Progenitor cell of endocrine pancreas (in vitro differentiated cells): Measurements from ENCODE around the gene LRRC19. TPM values are rescaled to one million over a fixed set of nuclear protein-coding genes. Genes with fewer than 3 reads are reported as not detected.

Source experiments
- DNase-seq: peaks from one replicate; pipeline ENCODE4 v3.0.0; 2021; ENCODE audit warnings: low spot score; ENCODE audit not compliant: unreplicated experiment
- H3K27ac Mint-ChIP-seq: 2 replicates; pipeline ENCODE4 v1.8.0; 2021; ENCODE audit warnings: mild to moderate bottlenecking, moderate library complexity, mixed read lengths
- H3K27me3 Mint-ChIP-seq: 2 replicates; pipeline ENCODE4 v1.8.0; 2021; ENCODE audit warnings: mixed read lengths
- H3K36me3 Mint-ChIP-seq: 2 replicates; pipeline ENCODE4 v1.8.0; 2022; ENCODE audit warnings: mixed read lengths; ENCODE audit not compliant: insufficient read depth
- H3K4me1 Mint-ChIP-seq: 2 replicates; pipeline ENCODE4 v1.8.0; 2021; ENCODE audit warnings: low read depth, mixed read lengths
- H3K4me3 Mint-ChIP-seq: 2 replicates; pipeline ENCODE4 v1.8.0; 2021; ENCODE audit warnings: low read depth, mild to moderate bottlenecking, moderate library complexity, mixed read lengths
- H3K9me3 Mint-ChIP-seq: 2 replicates; pipeline ENCODE4 v1.8.0; 2021; ENCODE audit warnings: low read depth, mixed read lengths
- long read RNA-seq: library from polyadenylated mRNA; unstranded; transcript quantifications from one replicate; pipeline ENCODE4 v2.0.0, GENCODE V29; 2020
- total RNA-seq: library from RNA; stranded (reverse); gene quantifications from 2 replicates; pipeline ENCODE4 v1.2.1, GENCODE V29; 2021
- TF ChIP-seq, protein P1 (sequence below): fragments of 200-600 bp; sonication (generic); IDR thresholded peaks from one replicate; pipeline ENCODE4 v1.5.0; 2021; ENCODE audit warnings: antibody characterized with exemption, mild to moderate bottlenecking; ENCODE audit not compliant: unreplicated experiment

LRRC19 gene, protein sequence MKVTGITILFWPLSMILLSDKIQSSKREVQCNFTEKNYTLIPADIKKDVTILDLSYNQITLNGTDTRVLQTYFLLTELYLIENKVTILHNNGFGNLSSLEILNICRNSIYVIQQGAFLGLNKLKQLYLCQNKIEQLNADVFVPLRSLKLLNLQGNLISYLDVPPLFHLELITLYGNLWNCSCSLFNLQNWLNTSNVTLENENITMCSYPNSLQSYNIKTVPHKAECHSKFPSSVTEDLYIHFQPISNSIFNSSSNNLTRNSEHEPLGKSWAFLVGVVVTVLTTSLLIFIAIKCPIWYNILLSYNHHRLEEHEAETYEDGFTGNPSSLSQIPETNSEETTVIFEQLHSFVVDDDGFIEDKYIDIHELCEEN
- total RNA-seq, result not detected in 2 replicates
- long read RNA-seq, result 0 reads

DNA sequence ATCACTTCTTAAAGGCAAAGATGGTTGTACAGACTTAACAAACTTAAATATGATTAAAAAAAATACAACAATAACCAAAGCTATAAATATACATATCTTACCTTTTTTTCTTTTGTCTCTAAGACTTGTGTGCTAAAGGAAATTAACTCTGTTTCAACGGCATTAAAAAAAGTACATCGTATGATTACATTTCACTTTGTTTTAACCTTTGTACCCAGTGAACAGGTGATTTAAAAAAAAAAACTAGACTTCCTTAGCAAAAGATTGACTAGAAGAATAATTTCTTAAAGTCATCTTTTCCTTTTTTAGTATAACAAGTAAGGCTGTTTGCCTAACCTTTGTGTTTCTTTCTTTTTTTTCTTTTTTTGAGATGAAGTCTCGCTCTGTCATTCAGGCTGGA is at the start of gene LRRC19:
Gene LRRC19 (minus strand): TSS at position 182 of the 400 bp plus-strand sequence. CDS start 5,978 bp downstream, outside the sequence.
- Mint-ChIP-seq H3K9me3 (peaks cover 4% of the 10 kb centered on the region), H3K4me1 (peaks cover 12% of the 10 kb centered on the region), H3K27ac (no peak within 1 kb of the TSS), H3K4me3 (no peak within 1 kb of the TSS), H3K27me3 (no peaks in the 10 kb centered on the region), H3K36me3 (peaks cover 6% of the 10 kb centered on the region)
- TF ChIP-seq, protein P1, sequence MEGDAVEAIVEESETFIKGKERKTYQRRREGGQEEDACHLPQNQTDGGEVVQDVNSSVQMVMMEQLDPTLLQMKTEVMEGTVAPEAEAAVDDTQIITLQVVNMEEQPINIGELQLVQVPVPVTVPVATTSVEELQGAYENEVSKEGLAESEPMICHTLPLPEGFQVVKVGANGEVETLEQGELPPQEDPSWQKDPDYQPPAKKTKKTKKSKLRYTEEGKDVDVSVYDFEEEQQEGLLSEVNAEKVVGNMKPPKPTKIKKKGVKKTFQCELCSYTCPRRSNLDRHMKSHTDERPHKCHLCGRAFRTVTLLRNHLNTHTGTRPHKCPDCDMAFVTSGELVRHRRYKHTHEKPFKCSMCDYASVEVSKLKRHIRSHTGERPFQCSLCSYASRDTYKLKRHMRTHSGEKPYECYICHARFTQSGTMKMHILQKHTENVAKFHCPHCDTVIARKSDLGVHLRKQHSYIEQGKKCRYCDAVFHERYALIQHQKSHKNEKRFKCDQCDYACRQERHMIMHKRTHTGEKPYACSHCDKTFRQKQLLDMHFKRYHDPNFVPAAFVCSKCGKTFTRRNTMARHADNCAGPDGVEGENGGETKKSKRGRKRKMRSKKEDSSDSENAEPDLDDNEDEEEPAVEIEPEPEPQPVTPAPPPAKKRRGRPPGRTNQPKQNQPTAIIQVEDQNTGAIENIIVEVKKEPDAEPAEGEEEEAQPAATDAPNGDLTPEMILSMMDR, result no peak
- DNase-seq, result no peak

DNA sequence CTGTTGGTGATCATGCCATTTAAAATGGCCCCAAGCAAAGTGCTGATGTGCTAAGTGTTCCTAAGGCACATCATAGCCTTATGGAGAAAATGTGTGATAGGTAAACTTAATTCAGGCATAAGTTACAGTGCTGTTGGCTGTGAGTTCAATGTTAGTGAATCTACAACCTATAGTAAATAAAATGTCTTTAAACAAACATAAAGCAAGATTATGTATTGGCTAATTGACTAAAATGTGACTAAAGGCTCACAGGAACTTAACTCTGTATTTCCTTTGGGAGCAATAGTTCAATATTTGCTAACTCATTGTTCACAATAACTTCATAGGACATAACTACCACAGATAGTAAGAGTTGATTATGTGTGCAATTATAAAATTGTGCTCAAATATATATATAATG is 49.4 kb upstream of the LRRC19 start:
- H3K4me1 Mint-ChIP-seq, result peaks cover 15% of the 10 kb centered on the region
- no peak overlapping the region for H3K4me3 Mint-ChIP-seq
- peaks cover 2% of the 10 kb centered on the region for H3K9me3 Mint-ChIP-seq
- TF ChIP-seq, protein P1, result no peak
- H3K27ac Mint-ChIP-seq, result peak overlapping the region; percentile 8
- H3K36me3 Mint-ChIP-seq, result peaks cover 12% of the 10 kb centered on the region
- DNase-seq, result no peak
- no peaks in the 10 kb centered on the region for H3K27me3 Mint-ChIP-seq

DNA sequence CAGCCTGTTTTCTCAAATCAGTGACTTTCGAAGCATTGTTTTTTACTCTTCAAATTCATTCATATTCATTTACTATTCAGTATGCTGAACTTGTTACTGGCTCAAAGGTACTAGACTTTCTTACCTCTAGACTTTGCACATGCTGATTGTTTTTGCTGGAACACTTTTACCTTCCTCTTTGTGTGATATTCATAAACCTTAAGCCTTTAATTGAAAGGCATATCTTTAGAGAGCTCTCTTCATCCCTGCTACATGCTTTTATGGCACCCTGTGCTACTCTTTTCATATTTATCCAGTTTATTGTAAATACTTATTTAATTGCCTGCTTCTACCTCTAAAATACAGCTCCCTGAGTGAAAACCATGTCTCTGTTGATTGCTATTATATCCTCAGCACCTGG is 48.7 kb upstream of the LRRC19 start:
- no peak overlapping the region for H3K4me3 Mint-ChIP-seq
- peaks cover 11% of the 10 kb centered on the region for H3K36me3 Mint-ChIP-seq
- peaks cover 15% of the 10 kb centered on the region for H3K4me1 Mint-ChIP-seq
- no peak for DNase-seq
- H3K27me3 Mint-ChIP-seq, result no peaks in the 10 kb centered on the region
- H3K9me3 Mint-ChIP-seq, result peaks cover 2% of the 10 kb centered on the region
- H3K27ac Mint-ChIP-seq, result no peak overlapping the region
- TF ChIP-seq, protein P1, result no peak

DNA sequence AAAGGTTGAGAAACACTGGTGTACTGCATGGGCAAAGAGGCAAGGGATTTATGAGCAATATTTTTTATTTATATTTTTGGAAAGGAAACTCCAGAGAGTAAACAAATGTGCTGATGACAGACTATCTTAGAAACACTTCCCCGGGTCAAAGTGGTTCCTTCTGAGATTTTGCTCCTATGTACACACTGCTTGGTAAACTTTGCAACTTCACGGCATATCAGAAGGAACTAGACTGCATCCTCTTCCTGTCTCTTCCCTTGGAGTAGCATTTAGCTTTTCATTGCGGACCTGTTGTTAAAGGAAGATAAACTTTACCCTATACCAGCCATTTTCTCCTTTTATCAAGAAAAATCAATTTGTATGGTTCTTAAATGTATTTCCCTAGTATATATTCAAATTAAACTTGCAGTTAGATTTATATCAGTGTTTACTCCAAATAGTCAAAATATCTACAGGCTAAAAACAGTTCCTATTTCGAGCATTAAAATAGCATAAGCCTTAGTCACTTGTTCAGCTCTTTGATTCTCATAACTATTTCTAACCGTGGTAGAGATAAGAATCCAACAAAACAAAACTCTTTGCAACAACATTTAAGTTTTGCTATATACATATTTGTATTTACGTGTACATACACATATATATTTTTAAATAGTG is 48.0 kb upstream of the LRRC19 start:
- Mint-ChIP-seq H3K4me3 (no peak overlapping the region), H3K9me3 (peaks cover 2% of the 10 kb centered on the region), H3K27ac (no peak overlapping the region), H3K4me1 (peaks cover 15% of the 10 kb centered on the region), H3K36me3 (peaks cover 12% of the 10 kb centered on the region), H3K27me3 (no peaks in the 10 kb centered on the region)
- TF ChIP-seq, protein P1, result no peak
- no peak for DNase-seq

DNA sequence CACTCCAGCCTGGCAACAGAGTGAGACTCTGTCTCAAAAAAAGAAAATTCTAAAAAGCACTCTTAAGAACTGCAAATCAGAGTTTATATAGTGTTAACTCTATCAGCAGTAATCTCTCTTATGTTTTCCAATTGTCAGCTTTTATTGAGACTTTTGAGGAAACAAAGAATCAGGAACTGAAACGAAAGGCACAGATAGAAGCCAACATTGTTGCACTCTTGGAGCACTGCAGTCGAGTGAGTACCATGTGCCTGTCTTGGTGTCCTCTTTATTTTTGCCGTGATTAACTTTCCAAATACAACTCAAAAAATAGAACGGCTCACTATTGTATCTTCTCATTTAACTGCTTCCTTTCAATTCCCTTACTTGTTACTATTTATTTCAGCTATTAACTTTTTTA is 41.7 kb upstream of the LRRC19 start:
- H3K27ac Mint-ChIP-seq, result no peak overlapping the region
- TF ChIP-seq, protein P1, result no peak
- no peak for DNase-seq
- H3K27me3 Mint-ChIP-seq, result no peaks in the 10 kb centered on the region
- H3K36me3 Mint-ChIP-seq, result peaks cover 7% of the 10 kb centered on the region
- H3K9me3 Mint-ChIP-seq, result no peaks in the 10 kb centered on the region
- H3K4me1 Mint-ChIP-seq, result no peaks in the 10 kb centered on the region
- no peak overlapping the region for H3K4me3 Mint-ChIP-seq
